Lower leg skin (tissue), 4 donors: ENCODE measurements around the gene DCHS1. TPM values are rescaled to one million over a fixed set of nuclear protein-coding genes. Genes with fewer than 3 reads are reported as not detected.
A peak's percentile ranks its signal among the peaks of the same experiment; 100 is the strongest.

Source experiments
- DNase-seq, 2 donors: peaks; one replicate each; pipeline ENCODE4 v3.0.0-alpha.2; 2019; ENCODE audit warnings: low spot score in 2 of 2
- H3K4me3 ChIP-seq: fragments of 200-600 bp; sonication (generic); 2 replicates; pipeline ENCODE4 v1.5.1; 2017; ENCODE audit warnings: mild to moderate bottlenecking, low read depth; ENCODE audit not compliant: poor library complexity, severe bottlenecking
- CTCF ChIP-seq, 3 donors: fragments of 450-650 bp; IDR thresholded peaks; one replicate each; pipeline ENCODE4 v1.5.1; 2016; ENCODE audit warnings: antibody characterized with exemption in 3 of 3, mild to moderate bottlenecking in 3 of 3, moderate library complexity in 2 of 3
- POLR2A ChIP-seq, 2 donors: fragments of 450-650 bp; IDR thresholded peaks; one replicate each; pipeline ENCODE4 v1.6.1; 2016 to 2017; ENCODE audit warnings: antibody characterized with exemption in 2 of 2, mild to moderate bottlenecking in 1 of 2, moderate library complexity in 1 of 2
- WGBS, 2 donors: methylation state at CpG; one replicate each; pipeline ENCODE4 v1.1.5; 2018; 5-methylcytosine and 5-hydroxymethylcytosine counted together
- intact Hi-C: fragments of 100-400 bp; cut with DNase I; formaldehyde crosslinking; loops from one replicate; pipeline ENCODE4 v1.15.0; 2023; ENCODE audit warnings: low total_unique reads
- total RNA-seq, 4 donors: library from RNA; depleted of rRNA; stranded (reverse); fragments of >200 nt; gene quantifications; one replicate each; pipeline ENCODE4 v1.1.0, GENCODE V29; 2016

DCHS1 gene
- total RNA-seq, 4 donors from 2014 or later, result 4.0 to 9.0 (median 5.4) TPM

DNA sequence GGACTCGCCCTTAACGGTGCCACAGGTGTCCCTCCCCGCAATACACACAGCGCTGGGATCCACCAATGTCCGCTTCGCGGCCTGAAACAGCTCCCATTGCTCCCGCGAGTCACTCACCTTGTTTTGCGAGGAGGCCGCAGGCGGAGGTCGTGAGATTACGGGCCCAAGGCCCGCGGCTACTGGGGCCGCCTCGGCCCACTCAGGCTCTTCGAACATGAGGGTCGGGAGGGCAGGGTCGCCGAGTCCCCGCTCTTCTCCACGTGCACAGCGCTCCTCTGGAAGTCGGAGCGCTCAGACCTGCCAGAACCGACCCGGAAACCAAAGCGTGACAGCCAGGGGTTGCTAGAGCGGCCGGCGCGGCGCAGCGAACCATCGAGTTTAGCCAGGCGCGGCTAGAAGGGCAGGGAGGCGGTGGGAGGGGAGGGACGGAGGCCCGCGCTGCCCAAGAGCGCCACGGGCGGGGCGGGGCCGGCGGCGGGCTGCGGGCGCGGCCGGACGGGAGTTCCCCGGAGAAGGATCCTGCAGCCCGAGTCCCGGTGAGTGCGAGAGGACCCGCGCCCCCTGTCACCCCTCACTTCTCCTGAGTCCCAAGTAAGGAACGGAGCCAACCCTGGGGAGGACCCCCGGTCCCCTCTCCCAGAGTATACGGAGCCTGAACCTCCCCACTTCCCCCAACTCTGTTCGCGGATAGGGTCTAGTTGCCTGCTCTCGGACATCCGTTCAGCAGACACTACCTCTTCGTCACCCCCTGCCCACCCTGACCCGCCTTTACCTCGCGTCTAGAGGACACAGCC is 52.1 kb downstream of the DCHS1 start, which contains the start of the genes ILK and RRP8:
ILK (plus strand) TSS at position 488 of the 794 bp plus-strand sequence. CDS start 498 bp downstream, outside the sequence.
RRP8 (minus strand) TSS at position 330 of the 794 bp plus-strand sequence; CDS start at position 216, 114 bp downstream.
- 1 to 2% methylated on average over 32 to 43 of the region's 72 CpGs for WGBS, 2 donors
- peak; percentile 91 to 98 for DNase-seq
- intact Hi-C loops, result no loop called here
- TF ChIP-seq POLR2A (IDR thresholded peaks at IDR 0.05) (peak in 1 of 2 donors; percentile 1), CTCF (IDR thresholded peaks at IDR 0.05) (no peak)
- peak within 1 kb of the TSS; percentile 88 for H3K4me3 ChIP-seq

- H3K4me3 ChIP-seq, result peak overlapping the region; percentile 75
- no peak for TF ChIP-seq POLR2A (IDR thresholded peaks at IDR 0.05)
- TF ChIP-seq CTCF (IDR thresholded peaks at IDR 0.05), result no peak
- intact Hi-C loops, result no loop called here
- peak; percentile 10 to 42 for DNase-seq
- WGBS, 2 donors, result 47 to 53% methylated on average over 7 of the region's 7 CpGs
Observed at GRCh38 chr11:6602096-6602940, 53.3 kb downstream of the DCHS1 start.

- 91 to 92% methylated on average over 12 to 13 of the region's 13 CpGs for WGBS, 2 donors
- intact Hi-C loops, result no loop called here
- no peak overlapping the region for H3K4me3 ChIP-seq
- no peak for DNase-seq
- TF ChIP-seq POLR2A (IDR thresholded peaks at IDR 0.05), result no peak
- TF ChIP-seq CTCF (IDR thresholded peaks at IDR 0.05), result no peak
Observed at GRCh38 chr11:6601041-6601461, 54.6 kb downstream of the DCHS1 start.

DNA sequence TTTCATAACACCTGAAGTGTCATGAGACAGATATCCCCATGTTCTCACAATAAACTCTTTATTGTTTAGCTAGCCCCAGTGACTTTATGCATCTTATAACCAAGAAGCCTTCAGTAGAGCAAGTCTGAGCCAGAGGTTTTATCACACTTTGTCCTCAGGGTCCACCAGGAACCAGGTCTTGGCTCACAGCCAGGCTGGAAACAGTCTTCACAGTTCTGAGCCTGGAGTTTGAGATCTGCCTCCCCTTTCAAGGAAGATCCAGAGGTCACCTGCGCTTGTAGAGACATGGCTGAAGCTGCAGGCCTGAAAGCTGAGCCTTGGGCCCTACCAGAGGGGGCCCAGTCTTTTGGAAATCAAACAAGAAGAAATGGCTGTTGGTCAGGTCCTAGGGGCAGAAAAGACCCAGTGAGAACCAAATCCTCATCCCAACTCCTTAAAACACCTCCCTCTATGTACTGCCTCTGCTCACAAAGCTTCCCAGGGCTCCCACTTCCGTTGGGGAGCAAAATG is 55.7 kb downstream of the DCHS1 start:
- intact Hi-C loops, result no loop called here
- DNase-seq, result no peak
- 88 to 90% methylated on average over 2 of the region's 2 CpGs for WGBS, 2 donors
- no peak overlapping the region for H3K4me3 ChIP-seq
- TF ChIP-seq POLR2A (IDR thresholded peaks at IDR 0.05) (no peak), CTCF (IDR thresholded peaks at IDR 0.05) (no peak)

GRCh38 chr11:6599449-6599848 is 56.2 kb downstream of the DCHS1 start:
- DNase-seq, result no peak
- intact Hi-C loops, result no loop called here
- no peak overlapping the region for H3K4me3 ChIP-seq
- no peak for TF ChIP-seq POLR2A (IDR thresholded peaks at IDR 0.05)
- TF ChIP-seq CTCF (IDR thresholded peaks at IDR 0.05), result no peak
- 76 to 94% methylated on average over 1 of the region's 1 CpG for WGBS, 2 donors
